CD4-positive, alpha-beta T cell (primary cell): ENCODE data around the gene IQCB1. TPM values are rescaled to one million over a fixed set of nuclear protein-coding genes. Genes with fewer than 3 reads are reported as not detected.
"Not testable (repeated sequence)": the region's sequence is repeated elsewhere in the genome, so short reads cannot be mapped to it uniquely, and the experiment has no call there.

Experiments used
- ATAC-seq: fragments of 200-7000 bp; cut with Tn5 transposase; one replicate; pipeline ENCODE4 v1.10.0; 2022; ENCODE audit warnings: mild to moderate bottlenecking; ENCODE audit not compliant: poor library complexity
- CTCF ChIA-PET: fragments of 350-600 bp; sonication (Branson Sonifier 250); formaldehyde crosslinking; loops from one replicate; lab custom pipeline; 2021; ENCODE audit warnings: antibody characterized with exemption, inconsistent platforms; lab: Charles Lee
- POLR2A ChIA-PET: fragments of 350-600 bp; sonication (Branson Sonifier 250); formaldehyde crosslinking; loops from one replicate; lab custom pipeline; 2021; ENCODE audit warnings: antibody characterized with exemption, inconsistent platforms; lab: Charles Lee
- DNase-seq, 14 experiments: peaks; one replicate each; pipeline ENCODE4 v3.0.0-alpha.2; 2013 to 2020; ENCODE audit warnings: mixed read lengths in 2 of 14
- H3K27ac ChIP-seq, 2 donors: one replicate each; pipeline versions ENCODE4 v1.5.1 to v1.7.0; 2013; ENCODE audit warnings: low read length in 2 of 2, low read depth in 1 of 2, mild to moderate bottlenecking in 1 of 2
- H3K27me3 ChIP-seq, 2 experiments: 1 replicate in 1 of 2; 2 replicates in 1 of 2; pipeline versions ENCODE4 v1.6.1 to v1.7.0; 2013; ENCODE audit warnings: low read length in 2 of 2, control low read depth in 1 of 2, mild to moderate bottlenecking in 1 of 2, moderate library complexity in 1 of 2; ENCODE audit not compliant: insufficient read depth in 2 of 2, control insufficient read depth in 1 of 2
- H3K36me3 ChIP-seq: one replicate; pipeline ENCODE4 v1.6.1; 2013; ENCODE audit warnings: low read length, control low read depth; ENCODE audit not compliant: insufficient read depth
- H3K4me1 ChIP-seq: one replicate; pipeline ENCODE4 v1.6.1; 2013; ENCODE audit warnings: low read length, control low read depth; ENCODE audit not compliant: insufficient read depth
- H3K4me3 ChIP-seq: one replicate; pipeline ENCODE4 v1.5.1; 2013; ENCODE audit warnings: mild to moderate bottlenecking, low read length, moderate library complexity
- H3K9me3 ChIP-seq, 2 experiments: 1 replicate in 1 of 2; 2 replicates in 1 of 2; pipeline versions ENCODE4 v1.6.1 to v1.7.0; 2013; ENCODE audit warnings: low read length in 2 of 2, mild to moderate bottlenecking in 2 of 2, control low read depth in 1 of 2, moderate library complexity in 1 of 2; ENCODE audit not compliant: control insufficient read depth in 1 of 2, insufficient read depth in 1 of 2
- H3K27ac Mint-ChIP-seq: one replicate; pipeline ENCODE4 v1.8.0; 2020; ENCODE audit warnings: mixed read lengths
- H3K27me3 Mint-ChIP-seq: one replicate; pipeline ENCODE4 v1.8.0; 2021; ENCODE audit warnings: mixed read lengths
- H3K36me3 Mint-ChIP-seq: one replicate; pipeline ENCODE4 v1.8.0; 2021; ENCODE audit warnings: low read depth, mixed read lengths
- H3K4me1 Mint-ChIP-seq: one replicate; pipeline ENCODE4 v1.8.0; 2021; ENCODE audit warnings: low read depth, mixed read lengths
- H3K4me3 Mint-ChIP-seq: one replicate; pipeline ENCODE4 v1.8.0; 2020; ENCODE audit warnings: mild to moderate bottlenecking, mixed read lengths
- H3K9me3 Mint-ChIP-seq: one replicate; pipeline ENCODE4 v1.8.0; 2020; ENCODE audit warnings: mixed read lengths
- intact Hi-C, 2 experiments: fragments of 100-400 bp; cut with DNase I in 1 of 2; cut with micrococcal nuclease in 1 of 2; formaldehyde crosslinking; loops; one replicate each; pipeline versions ENCODE4 v1.15.1 to v1.9.0; 2023 to 2025; cut with DNase I, micrococcal nuclease
- total RNA-seq, 174 experiments: library from RNA in 2 of 174; stranded (reverse) in 2 of 174; gene quantifications; one replicate each; pipeline ENCODE4 v1.2.3 and lab custom pipeline; 2021 to 2026
- TF ChIP-seq, protein P1 (sequence below): fragments of 200-600 bp; IDR thresholded peaks from one replicate; pipeline ENCODE4 v1.8.0; 2022; ENCODE audit warnings: antibody characterized with exemption, mild to moderate bottlenecking

IQCB1 gene
- total RNA-seq, 2 experiments from 2014 or later, result 39.6 to 41.3 TPM

GRCh38 chr3:121786485-121786884 is 48.4 kb downstream of the IQCB1 start:
- no peak overlapping the region for H3K27ac Mint-ChIP-seq
- H3K36me3 Mint-ChIP-seq, result peaks cover 92% of the 10 kb centered on the region
- H3K36me3 ChIP-seq, result peaks cover 54% of the 10 kb centered on the region
- H3K4me3 Mint-ChIP-seq, result no peak overlapping the region
- H3K9me3 ChIP-seq, result no peaks in the 10 kb centered on the region
- H3K27me3 Mint-ChIP-seq, result no peaks in the 10 kb centered on the region
- ChIA-PET CTCF (interaction anchor here (1.0 kb wide), 1 partner anchor 18 kb away, joined by 3 read pairs; no protein-coding TSS in a partner anchor), POLR2A (no interaction called here)
- no peak overlapping the region for H3K27ac ChIP-seq
- no peaks in the 10 kb centered on the region for H3K9me3 Mint-ChIP-seq
- DNase-seq (no peak), ATAC-seq (no peak)
- H3K4me3 ChIP-seq, result no peak overlapping the region
- H3K4me1 Mint-ChIP-seq, result no peaks in the 10 kb centered on the region
- TF ChIP-seq, protein P1, sequence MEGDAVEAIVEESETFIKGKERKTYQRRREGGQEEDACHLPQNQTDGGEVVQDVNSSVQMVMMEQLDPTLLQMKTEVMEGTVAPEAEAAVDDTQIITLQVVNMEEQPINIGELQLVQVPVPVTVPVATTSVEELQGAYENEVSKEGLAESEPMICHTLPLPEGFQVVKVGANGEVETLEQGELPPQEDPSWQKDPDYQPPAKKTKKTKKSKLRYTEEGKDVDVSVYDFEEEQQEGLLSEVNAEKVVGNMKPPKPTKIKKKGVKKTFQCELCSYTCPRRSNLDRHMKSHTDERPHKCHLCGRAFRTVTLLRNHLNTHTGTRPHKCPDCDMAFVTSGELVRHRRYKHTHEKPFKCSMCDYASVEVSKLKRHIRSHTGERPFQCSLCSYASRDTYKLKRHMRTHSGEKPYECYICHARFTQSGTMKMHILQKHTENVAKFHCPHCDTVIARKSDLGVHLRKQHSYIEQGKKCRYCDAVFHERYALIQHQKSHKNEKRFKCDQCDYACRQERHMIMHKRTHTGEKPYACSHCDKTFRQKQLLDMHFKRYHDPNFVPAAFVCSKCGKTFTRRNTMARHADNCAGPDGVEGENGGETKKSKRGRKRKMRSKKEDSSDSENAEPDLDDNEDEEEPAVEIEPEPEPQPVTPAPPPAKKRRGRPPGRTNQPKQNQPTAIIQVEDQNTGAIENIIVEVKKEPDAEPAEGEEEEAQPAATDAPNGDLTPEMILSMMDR, result no peak
- intact Hi-C loops, result loop anchor here in 1 of 2 experiments (2.0 kb wide), 1 partner anchor 46 kb away; no protein-coding TSS in a partner anchor
- no peaks in the 10 kb centered on the region for H3K27me3 ChIP-seq
- H3K4me1 ChIP-seq, result no peaks in the 10 kb centered on the region

GRCh38 chr3:121782784-121783183 is 52.1 kb downstream of the IQCB1 start:
- H3K27ac Mint-ChIP-seq, H3K9me3 ChIP-seq, H3K9me3 Mint-ChIP-seq, ATAC-seq, H3K4me3 ChIP-seq, POLR2A ChIA-PET, H3K4me1 ChIP-seq, H3K27me3 Mint-ChIP-seq, DNase-seq, H3K27ac ChIP-seq, H3K27me3 ChIP-seq, H3K4me3 Mint-ChIP-seq, H3K4me1 Mint-ChIP-seq, intact Hi-C loops: not testable (repeated sequence)
- CTCF ChIA-PET, result interaction anchor here (0.6 kb wide), 1 partner anchor 50 kb away, joined by 3 read pairs; no protein-coding TSS in a partner anchor
- H3K36me3 ChIP-seq, result peaks cover 50% of the 10 kb centered on the region
- peaks cover 98% of the 10 kb centered on the region for H3K36me3 Mint-ChIP-seq

GRCh38 chr3:121781611-121782010 is 53.2 kb downstream of the IQCB1 start:
- H3K9me3 Mint-ChIP-seq, result no peaks in the 10 kb centered on the region
- H3K27ac ChIP-seq, result no peak overlapping the region
- H3K4me1 Mint-ChIP-seq, result no peaks in the 10 kb centered on the region
- intact Hi-C loops, result no loop called here
- H3K27me3 ChIP-seq, result no peaks in the 10 kb centered on the region
- peaks cover 51% of the 10 kb centered on the region for H3K36me3 ChIP-seq
- peaks cover 97% of the 10 kb centered on the region for H3K36me3 Mint-ChIP-seq
- CTCF ChIA-PET, result no interaction called here
- no peaks in the 10 kb centered on the region for H3K27me3 Mint-ChIP-seq
- DNase-seq, result no peak
- no peaks in the 10 kb centered on the region for H3K9me3 ChIP-seq
- H3K27ac Mint-ChIP-seq, result no peak overlapping the region
- H3K4me3 ChIP-seq, result no peak overlapping the region
- TF ChIP-seq, protein P1, result no peak
- POLR2A ChIA-PET, result no interaction called here
- no peak for ATAC-seq
- no peaks in the 10 kb centered on the region for H3K4me1 ChIP-seq
- no peak overlapping the region for H3K4me3 Mint-ChIP-seq

GRCh38 chr3:121775095-121775494 is 59.8 kb downstream of the IQCB1 start:
- POLR2A ChIA-PET, H3K4me3 Mint-ChIP-seq, H3K27ac ChIP-seq, H3K4me3 ChIP-seq, H3K9me3 Mint-ChIP-seq, H3K9me3 ChIP-seq, H3K4me1 ChIP-seq, H3K27ac Mint-ChIP-seq, intact Hi-C loops, H3K27me3 ChIP-seq, H3K4me1 Mint-ChIP-seq, H3K27me3 Mint-ChIP-seq, ATAC-seq, CTCF ChIA-PET, DNase-seq: not testable (repeated sequence)
- H3K36me3 Mint-ChIP-seq, result peaks cover 97% of the 10 kb centered on the region
- H3K36me3 ChIP-seq, result peaks cover 47% of the 10 kb centered on the region
